ENCODE results near the gene ASXL3.

The ASXL3 gene

GRCh38 chr18:33735428-33735827, 157.4 kb downstream of the ASXL3 start:
- DNase-seq: no peak

GRCh38 chr18:33741760-33742159, 163.7 kb downstream of the ASXL3 start:
- DNase-seq: no peak

- DNase-seq: no peak
These were observed 166.1 kb downstream of the ASXL3 start for GRCh38 chr18:33744032-33744697.

- DNase-seq: no peak
These were observed 167.3 kb downstream of the ASXL3 start for GRCh38 chr18:33745151-33745795.

GRCh38 chr18:33745871-33746545, 168.0 kb downstream of the ASXL3 start:
- DNase-seq: no peak

- no peak for DNase-seq
These were observed 171.8 kb downstream of the ASXL3 start for GRCh38 chr18:33749834-33750233.

GRCh38 chr18:33750366-33750765, 172.3 kb downstream of the ASXL3 start:
- DNase-seq: no peak

GRCh38 chr18:33751613-33752221, 173.7 kb downstream of the ASXL3 start:
- no peak for DNase-seq

GRCh38 chr18:33755391-33755790, 177.4 kb downstream of the ASXL3 start:
- no peak for DNase-seq

GRCh38 chr18:33755931-33756560, 178.0 kb downstream of the ASXL3 start:
- no peak for DNase-seq

GRCh38 chr18:33757037-33757436, 179.0 kb downstream of the ASXL3 start:
- DNase-seq: no peak

GRCh38 chr18:33761363-33761762, 183.3 kb downstream of the ASXL3 start:
- DNase-seq: no peak

GRCh38 chr18:33781429-33781828, 203.4 kb downstream of the ASXL3 start:
- DNase-seq: no peak

All from right forelimb (tissue), 1 donor.